ENCODE results near the gene TRAPPC3L.

The TRAPPC3L gene

GRCh38 chr6:116545651-116546050 lies at the start of gene TRAPPC3L:
Gene TRAPPC3L, minus strand, starts transcription at chr6:116545684. Its CDS starts 170 bp downstream, at chr6:116545514.
- in situ Hi-C loops (cut with MboI; ENCODE audit: low sequenced_read_pairs), result no loop called here

GRCh38 chr6:116595247-116595646 lies 49.8 kb upstream of the TRAPPC3L start:
- in situ Hi-C loops (cut with MboI; ENCODE audit: low sequenced_read_pairs), result no loop called here

GRCh38 chr6:116586738-116587137 lies 41.3 kb upstream of the TRAPPC3L start:
- in situ Hi-C loops (cut with MboI; ENCODE audit: low sequenced_read_pairs), result no loop called here

- in situ Hi-C loops (cut with MboI; ENCODE audit: low sequenced_read_pairs), result no loop called here
Observed at GRCh38 chr6:116586276-116586675, 40.8 kb upstream of the TRAPPC3L start.

- in situ Hi-C loops (cut with MboI; ENCODE audit: low sequenced_read_pairs), result no loop called here
Observed at GRCh38 chr6:116580198-116580597, 34.7 kb upstream of the TRAPPC3L start.

DNA sequence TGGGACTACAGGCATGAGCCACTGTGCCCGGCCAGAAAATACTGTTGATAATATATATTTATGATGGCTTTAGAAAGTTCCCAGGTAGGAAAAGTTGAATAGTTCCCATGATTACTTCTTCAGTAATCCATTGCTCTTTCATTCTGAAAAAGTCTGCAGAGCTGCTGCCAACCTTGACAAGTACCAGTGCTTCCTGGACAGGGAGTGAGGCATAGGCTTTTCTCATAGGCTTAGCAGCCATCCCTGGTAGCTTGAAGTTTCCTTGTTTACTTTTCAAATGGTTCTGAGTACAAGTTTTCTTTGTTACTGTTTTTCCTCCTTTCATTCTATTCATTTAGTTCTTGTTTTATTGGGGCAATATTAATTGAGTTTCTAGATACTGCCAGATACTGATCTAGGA lies 33.7 kb upstream of the TRAPPC3L start:
- in situ Hi-C loops (cut with MboI; ENCODE audit: low sequenced_read_pairs), result no loop called here

DNA sequence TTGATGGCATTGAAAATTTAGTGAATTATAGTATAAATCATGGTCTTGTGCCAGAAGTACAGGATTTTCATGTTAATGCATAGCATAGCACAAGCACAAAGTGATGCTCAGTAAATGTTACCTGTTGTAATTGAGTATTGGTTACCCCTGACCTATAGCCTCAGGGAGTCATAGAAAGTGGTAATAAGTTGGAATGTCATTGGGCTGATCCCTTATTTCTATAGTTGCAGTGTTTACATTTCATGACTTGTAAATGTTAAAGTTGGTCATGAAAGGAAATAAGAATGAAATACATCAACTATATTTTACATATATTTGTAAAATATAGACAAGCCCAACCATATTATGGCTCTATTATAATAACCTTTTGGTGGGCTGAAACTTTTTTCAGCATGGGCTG lies 32.9 kb upstream of the TRAPPC3L start:
- in situ Hi-C loops (cut with MboI; ENCODE audit: low sequenced_read_pairs), result no loop called here

DNA sequence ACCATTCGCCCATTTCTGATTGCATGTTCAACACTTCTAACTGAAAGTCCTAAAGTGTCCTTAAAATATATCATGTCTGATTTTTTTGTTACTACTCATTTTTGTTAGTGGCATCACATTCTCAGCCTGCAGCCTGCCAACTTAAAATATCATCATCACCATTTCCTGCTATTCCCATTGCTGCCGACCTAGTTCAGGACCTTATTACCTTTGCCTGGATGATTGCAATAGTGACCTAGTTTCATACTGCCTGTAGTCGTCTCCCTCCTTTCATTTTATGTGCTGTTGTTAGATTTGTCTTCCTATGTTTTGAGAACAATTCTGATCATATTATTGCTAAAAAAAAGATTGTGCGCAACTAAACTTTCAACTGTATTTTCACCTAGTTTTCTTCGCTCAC lies 32.0 kb upstream of the TRAPPC3L start:
- in situ Hi-C loops (cut with MboI; ENCODE audit: low sequenced_read_pairs), result no loop called here

DNA sequence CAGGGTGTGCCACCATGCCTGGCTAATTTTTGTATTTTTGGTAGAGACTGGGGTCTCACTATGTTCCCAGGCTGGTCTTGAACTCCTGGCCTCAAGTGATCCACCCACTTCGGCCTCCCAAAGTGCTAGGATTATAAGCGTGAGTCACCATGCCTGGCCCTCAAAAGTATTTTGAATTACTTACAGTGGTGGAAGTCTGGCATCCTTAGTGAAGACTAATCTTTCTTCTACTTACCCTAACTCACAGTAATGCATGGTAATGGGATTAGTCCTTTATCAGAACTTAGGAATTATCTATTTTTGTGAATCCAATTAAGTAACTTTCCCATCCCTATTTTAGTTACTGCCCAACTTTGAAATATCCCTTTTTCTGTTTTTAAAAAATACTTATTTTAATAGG lies 29.7 kb upstream of the TRAPPC3L start:
- in situ Hi-C loops (cut with MboI; ENCODE audit: low sequenced_read_pairs), result no loop called here

DNA sequence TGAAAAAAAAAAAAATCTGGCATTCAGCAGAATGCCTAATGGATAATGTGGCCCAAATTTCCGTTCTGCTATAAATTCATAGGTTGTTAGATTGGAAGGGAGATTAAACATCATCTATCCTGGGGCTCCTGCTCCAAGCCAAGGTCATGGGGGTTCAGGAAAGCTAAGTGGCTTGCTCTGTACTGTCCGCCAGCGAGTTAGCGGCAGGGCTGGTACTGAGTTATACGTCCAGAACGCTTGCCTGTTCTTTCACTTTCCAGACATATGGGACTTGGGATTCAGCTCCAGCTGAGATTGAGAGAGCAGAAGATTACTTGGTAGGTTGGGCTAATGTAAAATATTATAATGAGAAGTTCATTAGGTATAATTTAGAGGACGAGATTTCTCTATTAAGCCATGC lies 26.7 kb upstream of the TRAPPC3L start:
- in situ Hi-C loops (cut with MboI; ENCODE audit: low sequenced_read_pairs), result no loop called here

DNA sequence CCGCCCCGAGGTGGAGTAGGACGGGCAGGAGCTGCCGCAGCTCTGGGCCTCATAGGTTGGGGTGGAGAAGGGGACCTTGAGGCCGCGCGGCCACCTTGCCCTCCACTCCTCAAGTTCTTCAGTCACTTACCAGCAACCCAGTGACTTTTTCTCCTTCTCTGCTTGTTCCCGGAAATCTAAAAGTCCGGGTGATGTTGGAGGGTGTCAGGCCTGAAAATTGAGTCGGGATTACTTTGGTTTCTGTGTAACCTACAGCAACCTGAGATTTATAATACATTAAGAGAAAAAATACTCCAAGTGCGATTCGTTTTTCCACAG lies 26.2 kb upstream of the TRAPPC3L start:
- in situ Hi-C loops (cut with MboI; ENCODE audit: low sequenced_read_pairs), result no loop called here

DNA sequence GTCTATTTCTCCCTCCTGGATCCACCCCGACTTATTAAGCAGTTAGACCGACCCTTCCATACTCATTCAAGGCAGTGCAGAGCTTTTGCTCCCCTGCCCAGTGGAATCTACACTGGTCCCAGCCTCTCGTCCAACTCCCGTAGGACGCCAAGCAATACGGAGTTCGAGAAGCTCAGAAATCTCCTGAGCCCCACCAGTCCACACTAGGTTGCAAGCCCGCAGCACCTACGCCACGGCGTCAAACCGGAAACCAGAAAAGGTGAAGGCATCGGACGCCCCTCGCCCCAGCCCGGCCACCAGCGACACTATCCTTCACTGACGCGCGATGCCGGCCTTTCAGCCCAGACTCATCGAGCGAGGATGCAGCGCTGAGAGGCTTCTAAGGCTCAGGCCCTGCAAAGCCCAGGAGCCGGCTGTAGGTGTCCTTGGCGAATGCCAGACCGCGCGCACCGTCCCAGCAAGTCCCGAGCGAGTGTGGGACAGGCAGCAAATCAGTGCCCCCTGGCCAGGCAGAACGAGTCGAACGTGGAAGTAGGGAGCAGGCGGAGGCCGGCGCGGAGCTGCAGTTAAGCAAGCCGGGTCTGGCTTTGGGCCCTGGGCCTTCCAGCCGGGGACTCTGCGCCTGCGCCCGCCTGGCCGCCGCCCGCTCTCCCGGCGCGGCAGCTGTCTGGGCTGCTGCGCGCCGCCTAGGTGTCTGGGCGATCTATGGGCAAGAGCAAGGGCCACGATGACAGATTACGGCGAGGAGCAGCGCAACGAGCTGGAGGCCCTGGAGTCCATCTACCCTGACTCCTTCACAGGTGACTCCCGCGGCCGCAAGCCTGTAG lies 25.6 kb upstream of the TRAPPC3L start, which contains the start of gene RWDD1:
Gene RWDD1 (plus strand): TSS at position 649 of the 827 bp plus-strand sequence. CDS start 79 bp downstream, at position 728.
- in situ Hi-C loops (cut with MboI; ENCODE audit: low sequenced_read_pairs), result no loop called here

- in situ Hi-C loops (cut with MboI; ENCODE audit: low sequenced_read_pairs), result no loop called here
Observed at GRCh38 chr6:116568821-116569755, 23.6 kb upstream of the TRAPPC3L start.

DNA sequence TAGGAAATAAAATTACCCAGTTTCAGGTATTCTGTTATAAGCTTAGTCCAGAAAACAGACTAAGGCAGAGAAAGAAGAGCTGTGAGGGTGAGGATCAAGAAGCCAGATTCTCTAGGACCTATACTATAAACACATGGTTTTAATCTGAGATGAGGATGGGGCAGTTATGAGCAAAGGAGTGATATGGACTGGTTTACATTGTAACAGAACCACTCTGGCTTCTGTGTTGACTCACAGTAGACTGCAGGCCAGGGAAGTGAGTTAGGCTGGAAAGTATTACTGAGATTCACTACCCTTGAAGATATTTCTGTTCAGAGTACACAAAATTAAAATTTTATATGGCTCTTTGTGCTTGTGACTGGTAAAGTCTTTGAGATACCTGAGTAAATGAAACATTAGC lies 22.6 kb upstream of the TRAPPC3L start:
- in situ Hi-C loops (cut with MboI; ENCODE audit: low sequenced_read_pairs), result no loop called here

- in situ Hi-C loops (cut with MboI; ENCODE audit: low sequenced_read_pairs), result no loop called here
Observed at GRCh38 chr6:116564921-116565872, 19.7 kb upstream of the TRAPPC3L start.

DNA sequence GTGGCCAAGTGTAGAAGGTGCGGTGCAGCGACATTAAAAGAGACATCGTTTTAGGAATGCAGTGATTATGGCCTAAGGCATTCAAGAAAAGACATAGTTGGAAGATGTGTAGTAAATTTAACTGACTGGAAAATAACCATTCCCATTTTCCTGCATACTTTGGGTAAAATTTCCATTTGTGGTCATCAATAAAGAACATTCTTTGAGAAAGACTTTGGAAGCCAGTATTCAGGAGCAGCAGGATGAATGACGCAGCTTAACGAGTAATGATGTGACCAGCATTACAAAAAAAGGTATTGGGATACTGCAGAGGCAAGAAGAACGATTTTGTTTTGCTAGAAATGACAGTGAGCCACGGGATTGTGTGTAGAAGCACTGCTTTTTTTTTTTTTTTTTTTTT lies 18.8 kb upstream of the TRAPPC3L start:
- in situ Hi-C loops (cut with MboI; ENCODE audit: low sequenced_read_pairs), result no loop called here

DNA sequence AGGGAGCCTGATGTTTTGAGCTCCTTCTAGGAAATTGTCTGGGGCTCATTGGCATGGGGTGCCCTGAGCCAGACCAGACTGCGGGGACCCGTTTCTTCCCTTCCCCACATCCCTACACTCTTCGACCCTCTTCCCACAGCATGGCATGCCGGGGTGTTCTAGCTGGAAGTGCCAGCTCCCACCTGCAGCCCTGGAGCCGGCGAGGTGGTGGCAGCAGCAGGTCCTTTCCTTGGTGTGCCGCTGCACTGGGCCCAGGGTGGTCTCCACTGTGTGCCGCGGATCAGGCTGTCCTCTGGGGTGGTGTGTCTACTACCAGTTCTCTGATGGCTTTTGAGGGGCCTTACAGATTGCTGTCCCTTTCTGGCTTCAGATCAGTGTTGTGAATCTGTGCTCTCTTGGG lies 18.3 kb upstream of the TRAPPC3L start:
- in situ Hi-C loops (cut with MboI; ENCODE audit: low sequenced_read_pairs), result no loop called here

DNA sequence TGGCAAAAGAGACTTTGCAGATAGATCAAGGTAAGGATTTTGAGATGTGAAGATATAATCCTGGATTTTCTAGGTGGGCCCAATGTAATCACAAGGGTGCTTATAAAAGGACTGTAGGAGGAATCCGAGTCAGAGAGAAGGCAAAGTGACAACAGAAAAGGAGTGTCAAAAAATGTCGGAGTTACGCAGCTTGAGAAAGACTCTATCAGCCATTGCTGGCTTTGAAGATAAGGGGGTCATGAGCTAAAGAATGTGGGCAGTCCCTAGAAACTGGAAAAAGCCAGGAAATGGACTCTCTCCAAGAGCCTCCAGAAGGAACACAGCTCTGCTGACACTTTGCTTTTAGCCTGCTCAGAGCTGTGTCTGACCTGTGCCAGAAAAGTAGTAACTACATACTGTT lies 17.1 kb upstream of the TRAPPC3L start:
- in situ Hi-C loops (cut with MboI; ENCODE audit: low sequenced_read_pairs), result no loop called here

- in situ Hi-C loops (cut with MboI; ENCODE audit: low sequenced_read_pairs), result no loop called here
Observed at GRCh38 chr6:116562019-116562403, 16.5 kb upstream of the TRAPPC3L start.

- in situ Hi-C loops (cut with MboI; ENCODE audit: low sequenced_read_pairs), result no loop called here
Observed at GRCh38 chr6:116561377-116562018, 16.0 kb upstream of the TRAPPC3L start.

Measured in hTERT RPE-1 (cell line).